Activated naive CD8-positive, alpha-beta T cell treated with anti-CD3 and anti-CD28 coated beads, Interleukin-2, amount 10 ng/mL, durations not matched to agents 7 days and 5 days (primary cell): ENCODE measurements around the gene NRCAM. TPM values are rescaled to one million over a fixed set of nuclear protein-coding genes. Genes with fewer than 3 reads are reported as not detected.

ENCODE experiments used
- ATAC-seq: fragments of 150-1000 bp; cut with Tn5 transposase; one replicate; pipeline ENCODE4 v1.10.0; 2021; ENCODE audit warnings: low read depth, moderate library complexity
- POLR2A ChIA-PET: fragments of 350-600 bp; sonication (Branson Sonifier 250); formaldehyde crosslinking; loops from one replicate; lab custom pipeline; 2021; ENCODE audit warnings: antibody characterized with exemption; lab: Charles Lee
- DNase-seq: peaks from one replicate; pipeline ENCODE4 v3.0.0; 2021
- H3K27ac Mint-ChIP-seq: one replicate; pipeline ENCODE4 v1.8.0; 2022; ENCODE audit warnings: mild to moderate bottlenecking, mixed read lengths
- H3K27me3 Mint-ChIP-seq: one replicate; pipeline ENCODE4 v1.8.0; 2022; ENCODE audit warnings: mild to moderate bottlenecking, moderate library complexity, mixed read lengths
- H3K36me3 Mint-ChIP-seq: one replicate; pipeline ENCODE4 v1.8.0; 2021; ENCODE audit warnings: mild to moderate bottlenecking, mixed read lengths
- H3K4me1 Mint-ChIP-seq: one replicate; pipeline ENCODE4 v1.8.0; 2021; ENCODE audit warnings: mixed read lengths
- H3K4me3 Mint-ChIP-seq: one replicate; pipeline ENCODE4 v1.8.0; 2022; ENCODE audit warnings: mild to moderate bottlenecking, moderate library complexity, mixed read lengths
- H3K9me3 Mint-ChIP-seq: one replicate; pipeline ENCODE4 v1.8.0; 2021; ENCODE audit warnings: mixed read lengths
- total RNA-seq, 2 experiments: library from RNA; stranded (reverse); gene quantifications; one replicate each; pipeline ENCODE4 v1.2.3, GENCODE V29; 2021

Gene NRCAM
- total RNA-seq, 2 experiments from 2014 or later, result 0.50 to 0.99 TPM

DNA sequence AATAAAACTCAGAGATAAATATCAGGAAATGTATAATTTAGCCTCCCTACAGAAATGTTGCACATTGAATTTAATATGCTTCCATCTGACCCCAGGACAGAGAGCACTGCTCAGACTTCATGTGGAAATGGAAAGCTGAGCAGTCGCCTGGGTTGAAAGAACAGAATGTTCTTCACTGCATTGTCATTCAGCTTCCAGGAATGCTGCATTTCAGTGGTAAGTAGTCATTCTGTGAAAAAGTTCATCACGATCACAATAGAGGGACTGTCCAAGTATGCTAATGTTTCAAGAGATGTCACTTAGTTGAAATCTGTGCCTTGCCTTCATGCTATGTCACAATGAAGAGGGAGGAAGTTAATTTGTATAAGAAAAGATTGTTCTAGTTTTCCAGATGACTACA, 147.3 kb downstream of the NRCAM start:
- Mint-ChIP-seq H3K27ac (no peak overlapping the region), H3K4me1 (no peaks in the 10 kb centered on the region), H3K36me3 (no peaks in the 10 kb centered on the region), H3K27me3 (no peaks in the 10 kb centered on the region), H3K9me3 (no peaks in the 10 kb centered on the region), H3K4me3 (no peak overlapping the region)
- ATAC-seq, result no peak
- POLR2A ChIA-PET, result no interaction called here
- no peak for DNase-seq

DNA sequence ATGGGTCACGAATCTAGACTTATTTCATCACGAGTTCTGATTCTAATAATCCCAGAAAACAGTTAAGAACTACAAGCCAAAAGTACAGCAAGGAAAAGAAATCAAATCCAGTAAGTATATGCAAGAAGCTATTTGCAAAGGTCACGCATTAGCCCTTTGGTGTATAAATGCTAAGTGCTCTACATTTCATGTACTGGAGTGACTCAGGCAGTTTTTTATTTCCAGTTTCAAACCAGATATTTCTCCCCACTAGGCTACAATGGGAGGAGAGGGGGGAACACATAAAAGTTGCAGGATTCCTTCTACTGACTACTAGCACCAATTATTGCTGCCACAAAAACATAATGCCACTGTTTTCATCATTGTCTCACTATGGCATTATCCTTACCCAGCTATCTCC, 148.0 kb downstream of the NRCAM start:
- H3K36me3 Mint-ChIP-seq, result no peaks in the 10 kb centered on the region
- no peaks in the 10 kb centered on the region for H3K4me1 Mint-ChIP-seq
- no peaks in the 10 kb centered on the region for H3K9me3 Mint-ChIP-seq
- H3K4me3 Mint-ChIP-seq, result no peak overlapping the region
- H3K27ac Mint-ChIP-seq, result no peak overlapping the region
- DNase-seq (no peak), ATAC-seq (no peak)
- no peaks in the 10 kb centered on the region for H3K27me3 Mint-ChIP-seq
- POLR2A ChIA-PET, result no interaction called here

DNA sequence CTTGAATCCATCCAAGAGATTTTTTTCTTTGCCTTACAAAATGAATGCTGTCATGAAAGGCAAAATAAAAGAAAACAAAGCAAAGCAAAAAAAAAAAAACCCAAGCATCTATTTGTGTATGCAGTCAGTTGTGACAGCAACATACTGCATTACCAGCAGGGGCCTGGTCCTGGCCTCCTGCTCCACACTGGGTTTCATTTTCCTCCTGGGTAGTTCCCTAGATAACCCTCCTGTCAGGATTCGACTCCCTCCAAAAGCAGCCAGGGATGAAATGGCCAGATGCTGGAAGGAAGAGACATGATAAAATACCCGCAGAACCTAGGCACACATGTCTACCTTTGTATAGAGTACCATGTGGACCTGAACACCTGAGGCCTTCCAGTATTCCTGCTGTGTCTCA, 148.6 kb downstream of the NRCAM start:
- Mint-ChIP-seq H3K9me3 (no peaks in the 10 kb centered on the region), H3K27ac (no peak overlapping the region), H3K27me3 (no peaks in the 10 kb centered on the region), H3K4me1 (no peaks in the 10 kb centered on the region), H3K4me3 (no peak overlapping the region), H3K36me3 (no peaks in the 10 kb centered on the region)
- DNase-seq, result no peak
- no peak for ATAC-seq
- POLR2A ChIA-PET, result no interaction called here

DNA sequence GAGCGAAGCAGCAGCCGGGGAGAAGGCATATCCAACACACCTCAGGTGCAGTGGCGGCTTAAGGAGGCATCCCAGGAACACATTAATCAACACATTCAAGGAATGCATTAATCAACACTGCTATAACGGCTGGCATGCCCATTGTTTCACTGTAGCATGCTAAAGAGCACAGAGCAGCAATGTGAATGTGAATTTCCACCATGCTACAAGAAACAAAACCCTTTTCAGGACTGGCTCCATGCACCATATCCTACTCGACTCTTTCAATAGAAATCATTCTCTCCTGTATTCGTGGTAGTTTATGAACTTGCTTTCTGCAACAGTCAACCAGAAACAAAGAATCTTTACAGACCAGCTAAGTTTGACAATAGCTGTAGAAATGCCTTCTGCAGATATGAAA, 149.0 kb downstream of the NRCAM start:
- Mint-ChIP-seq H3K4me3 (no peak overlapping the region), H3K27me3 (no peaks in the 10 kb centered on the region), H3K9me3 (no peaks in the 10 kb centered on the region), H3K27ac (no peak overlapping the region), H3K36me3 (no peaks in the 10 kb centered on the region), H3K4me1 (no peaks in the 10 kb centered on the region)
- ATAC-seq (no peak), DNase-seq (no peak)
- POLR2A ChIA-PET, result no interaction called here

DNA sequence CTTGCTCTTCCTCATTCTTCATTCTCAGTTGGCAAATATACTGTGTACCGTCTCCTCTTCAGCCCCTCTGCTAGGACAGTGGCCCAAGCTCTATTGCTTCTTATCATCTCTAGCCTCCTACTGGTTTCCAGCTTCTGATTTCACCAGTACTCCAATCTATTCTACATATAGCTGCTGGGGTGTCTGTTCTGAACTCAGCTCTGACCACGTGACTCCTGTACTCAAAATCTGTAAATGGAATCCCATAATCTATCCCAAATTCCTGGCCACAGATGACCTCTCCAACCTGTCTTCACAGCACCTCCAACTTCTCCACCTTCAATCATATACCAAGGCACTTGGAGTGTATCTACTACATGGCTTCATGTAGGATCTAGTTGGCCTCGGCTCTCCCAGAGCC, 152.9 kb downstream of the NRCAM start:
- Mint-ChIP-seq H3K27me3 (no peaks in the 10 kb centered on the region), H3K4me1 (no peaks in the 10 kb centered on the region), H3K4me3 (no peak overlapping the region)

DNA sequence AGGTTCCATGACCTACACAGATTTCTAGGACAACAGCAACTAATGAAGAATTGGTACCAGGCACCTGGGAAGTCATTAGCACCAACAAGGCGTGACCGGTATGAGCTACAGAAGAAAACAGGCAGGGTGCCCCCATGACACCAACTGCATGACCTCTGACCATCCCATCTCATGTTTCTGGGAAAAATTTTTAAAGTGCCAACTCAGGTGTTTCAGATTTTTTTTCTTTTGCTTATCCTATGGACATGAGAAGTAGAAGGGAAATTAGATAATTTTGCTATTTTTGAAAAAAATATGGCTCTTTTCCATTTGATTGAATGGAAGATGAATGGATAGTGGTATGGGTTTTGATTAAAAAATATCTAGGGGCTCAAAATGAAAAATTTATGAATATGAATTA, 154.8 kb downstream of the NRCAM start:
- H3K9me3 Mint-ChIP-seq, result no peaks in the 10 kb centered on the region
- no peaks in the 10 kb centered on the region for H3K27me3 Mint-ChIP-seq
- POLR2A ChIA-PET, result no interaction called here
- DNase-seq, result no peak
- no peaks in the 10 kb centered on the region for H3K4me1 Mint-ChIP-seq
- no peak for ATAC-seq
- no peak overlapping the region for H3K4me3 Mint-ChIP-seq
- no peaks in the 10 kb centered on the region for H3K36me3 Mint-ChIP-seq
- no peak overlapping the region for H3K27ac Mint-ChIP-seq

More for the DNA sequence above, 152.9 kb downstream of the NRCAM start:
- ATAC-seq, result no peak
- H3K27ac Mint-ChIP-seq, result no peak overlapping the region
- no peak for DNase-seq
- no peaks in the 10 kb centered on the region for H3K9me3 Mint-ChIP-seq
- no peaks in the 10 kb centered on the region for H3K36me3 Mint-ChIP-seq
- POLR2A ChIA-PET, result no interaction called here

DNA sequence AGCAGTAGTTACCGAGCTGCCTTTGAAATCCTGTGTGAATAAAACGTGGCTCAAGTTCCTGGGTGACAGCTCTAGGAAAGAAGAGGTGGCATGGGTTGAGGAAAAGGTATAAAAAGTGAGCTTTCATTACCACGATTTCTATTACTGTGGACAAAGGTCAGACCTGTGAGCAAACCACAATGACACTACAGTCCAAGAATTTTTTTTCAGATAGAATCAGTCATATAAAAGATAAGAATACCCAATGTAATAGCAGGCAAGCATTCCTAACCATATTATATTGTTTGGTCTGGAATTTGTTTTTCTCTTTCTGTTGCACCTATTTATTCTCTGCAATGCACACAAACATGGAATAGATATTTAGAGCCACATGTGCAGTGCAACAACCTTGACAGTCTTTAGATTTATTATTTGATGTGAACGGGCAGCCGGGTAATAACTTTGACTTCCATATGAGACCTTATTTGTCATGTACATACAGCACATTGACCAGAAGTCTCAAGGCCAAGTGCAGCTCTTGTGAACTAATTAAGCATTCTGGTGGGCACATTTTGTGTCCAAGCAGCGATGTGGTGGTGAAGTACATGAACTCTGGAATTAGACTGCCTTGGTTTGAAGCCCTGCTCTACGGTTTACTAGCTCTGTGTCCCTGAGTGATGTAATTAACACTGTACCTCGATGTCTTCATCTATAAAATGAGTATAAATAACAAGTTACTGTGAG, 156.8 kb downstream of the NRCAM start:
- Mint-ChIP-seq H3K4me1 (peaks cover 2% of the 10 kb centered on the region), H3K4me3 (no peak overlapping the region), H3K27ac (no peak overlapping the region), H3K36me3 (no peaks in the 10 kb centered on the region), H3K9me3 (peaks cover 2% of the 10 kb centered on the region), H3K27me3 (no peaks in the 10 kb centered on the region)
- no peak for ATAC-seq
- POLR2A ChIA-PET, result interaction anchor here (0.6 kb wide), 1 partner anchor 121 kb away, joined by 3 read pairs; no protein-coding TSS in a partner anchor
- DNase-seq, result no peak

DNA sequence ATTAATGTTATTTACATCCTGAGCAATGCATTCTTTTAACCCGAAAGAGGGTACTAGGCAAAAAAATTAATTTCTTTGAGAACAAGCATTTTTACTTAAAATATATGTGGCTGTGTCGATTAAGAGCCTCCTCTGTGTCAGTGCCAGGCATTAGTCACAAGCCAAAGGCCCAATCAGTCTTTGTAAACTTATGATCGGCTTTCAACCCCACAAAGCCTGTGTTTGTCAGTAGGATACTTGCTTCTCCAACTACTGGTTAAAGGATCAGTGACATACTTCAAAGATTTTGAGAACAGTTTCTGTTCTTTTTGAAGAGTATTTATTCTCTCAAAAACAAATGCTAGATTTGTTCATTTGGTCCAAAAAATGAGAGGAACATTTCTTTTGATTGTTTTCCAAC, 159.3 kb downstream of the NRCAM start:
- POLR2A ChIA-PET, result no interaction called here
- Mint-ChIP-seq H3K27me3 (no peaks in the 10 kb centered on the region), H3K4me1 (peaks cover 2% of the 10 kb centered on the region), H3K36me3 (no peaks in the 10 kb centered on the region), H3K4me3 (no peak overlapping the region), H3K9me3 (peaks cover 2% of the 10 kb centered on the region), H3K27ac (no peak overlapping the region)
- DNase-seq, result no peak
- ATAC-seq, result no peak

DNA sequence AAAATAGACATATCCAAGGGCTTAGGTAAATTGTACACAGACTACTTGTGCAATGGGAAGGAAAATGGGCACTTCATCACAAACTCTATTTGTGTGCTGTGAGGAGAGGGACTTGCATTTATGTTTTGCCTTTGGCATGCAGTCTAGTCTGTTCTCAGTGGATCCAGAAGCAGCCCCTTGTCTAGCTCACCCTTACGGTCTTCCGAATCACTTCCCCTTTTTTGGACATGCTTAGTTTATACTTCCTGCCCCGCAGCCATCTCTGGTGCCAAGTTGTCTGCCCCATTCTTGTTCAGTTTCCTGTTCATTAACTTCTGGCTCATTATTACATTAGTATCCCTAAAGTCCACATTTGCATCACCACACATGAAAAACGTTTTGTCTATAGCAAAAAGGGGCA, 161.6 kb downstream of the NRCAM start:
- POLR2A ChIA-PET, result interaction anchor here (0.7 kb wide), 1 partner anchor 1185 kb away, joined by 6 read pairs; no protein-coding TSS in a partner anchor
- Mint-ChIP-seq H3K27me3 (no peaks in the 10 kb centered on the region), H3K27ac (no peak overlapping the region), H3K4me3 (no peak overlapping the region), H3K4me1 (peaks cover 2% of the 10 kb centered on the region), H3K36me3 (no peaks in the 10 kb centered on the region), H3K9me3 (peaks cover 2% of the 10 kb centered on the region)
- DNase-seq, result no peak
- ATAC-seq, result no peak

DNA sequence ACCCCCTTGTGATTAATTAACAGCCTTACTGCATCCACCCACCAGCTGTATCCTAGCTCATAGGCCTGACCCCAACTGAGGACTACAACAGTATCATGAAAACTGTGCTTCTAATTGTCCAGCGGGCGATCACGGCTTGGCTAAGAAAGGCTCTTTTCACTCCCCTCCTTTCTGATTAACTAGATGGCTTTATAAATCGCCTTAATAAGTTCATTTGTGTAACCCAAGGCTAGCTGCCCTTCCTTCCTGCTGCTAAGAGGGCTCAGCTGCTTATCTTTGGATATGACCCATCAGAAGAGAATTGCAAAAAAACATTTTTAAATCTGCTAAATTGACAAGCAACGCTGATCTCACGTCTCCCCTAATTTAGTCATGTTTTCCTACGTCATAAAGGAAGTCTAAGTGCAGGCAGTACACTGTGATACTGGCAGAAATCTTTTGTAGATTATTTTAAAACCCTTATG, 163.1 kb downstream of the NRCAM start:
- no peak overlapping the region for H3K4me3 Mint-ChIP-seq
- no peaks in the 10 kb centered on the region for H3K36me3 Mint-ChIP-seq
- H3K27me3 Mint-ChIP-seq, result no peaks in the 10 kb centered on the region
- ATAC-seq (no peak), DNase-seq (no peak)
- H3K4me1 Mint-ChIP-seq, result peaks cover 2% of the 10 kb centered on the region
- POLR2A ChIA-PET, result no interaction called here
- H3K9me3 Mint-ChIP-seq, result peaks cover 2% of the 10 kb centered on the region
- no peak overlapping the region for H3K27ac Mint-ChIP-seq

DNA sequence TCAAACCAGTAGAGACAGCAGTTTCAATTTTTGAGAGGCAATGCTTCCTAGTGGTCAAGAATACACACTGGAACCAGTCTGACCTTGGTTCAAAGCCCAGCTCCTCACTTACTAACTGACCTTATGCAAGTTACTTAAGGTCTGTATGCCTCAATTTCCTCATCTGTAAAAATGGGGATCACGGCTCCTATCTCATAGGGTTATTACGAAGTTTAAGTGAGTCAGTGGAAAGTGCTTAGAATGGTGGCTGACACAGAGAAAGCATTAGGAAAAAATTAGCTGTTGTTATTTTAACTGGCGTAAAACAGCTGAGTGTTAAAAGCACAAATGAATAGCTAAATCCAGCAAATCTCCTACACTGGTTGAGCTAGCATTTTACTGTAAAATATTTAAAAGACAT, 163.7 kb downstream of the NRCAM start:
- POLR2A ChIA-PET, result no interaction called here
- no peaks in the 10 kb centered on the region for H3K36me3 Mint-ChIP-seq
- peaks cover 2% of the 10 kb centered on the region for H3K9me3 Mint-ChIP-seq
- H3K27me3 Mint-ChIP-seq, result no peaks in the 10 kb centered on the region
- no peak for ATAC-seq
- no peak for DNase-seq
- peaks cover 2% of the 10 kb centered on the region for H3K4me1 Mint-ChIP-seq
- no peak overlapping the region for H3K4me3 Mint-ChIP-seq
- H3K27ac Mint-ChIP-seq, result no peak overlapping the region

DNA sequence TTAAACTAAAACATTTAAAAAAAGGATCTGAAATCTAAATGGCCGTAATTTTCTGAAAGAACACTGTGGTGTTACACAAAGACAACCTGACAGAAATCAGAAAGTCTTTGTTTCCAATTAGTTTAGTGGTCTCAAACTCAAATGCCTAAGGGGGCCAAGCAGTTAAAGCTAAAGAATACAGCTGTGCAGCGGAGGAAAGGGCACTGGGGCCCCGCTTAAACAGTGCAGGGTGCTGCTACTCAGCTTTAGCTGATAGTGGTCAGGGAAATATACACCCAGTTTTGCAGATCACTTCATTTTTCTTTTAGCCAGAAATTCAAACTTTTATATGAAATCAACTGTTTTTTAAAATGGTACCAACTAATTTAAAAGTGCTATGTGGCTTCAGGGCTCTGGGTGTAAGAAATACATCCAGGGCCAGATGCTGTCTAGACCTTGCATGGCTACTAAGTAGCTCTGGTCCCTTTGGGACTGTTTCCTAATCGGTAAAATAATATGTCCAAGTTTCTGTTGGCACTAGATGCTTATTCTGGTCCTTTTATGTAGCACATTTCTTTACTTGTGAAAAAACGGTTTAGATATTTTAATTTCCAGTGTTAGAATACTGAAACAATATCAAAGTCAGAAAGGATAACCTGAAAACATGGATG, 164.3 kb downstream of the NRCAM start:
- ATAC-seq, result no peak
- no peak for DNase-seq
- Mint-ChIP-seq H3K9me3 (peaks cover 2% of the 10 kb centered on the region), H3K27me3 (no peaks in the 10 kb centered on the region), H3K4me1 (peaks cover 2% of the 10 kb centered on the region), H3K27ac (no peak overlapping the region), H3K4me3 (no peak overlapping the region), H3K36me3 (no peaks in the 10 kb centered on the region)
- POLR2A ChIA-PET, result no interaction called here

DNA sequence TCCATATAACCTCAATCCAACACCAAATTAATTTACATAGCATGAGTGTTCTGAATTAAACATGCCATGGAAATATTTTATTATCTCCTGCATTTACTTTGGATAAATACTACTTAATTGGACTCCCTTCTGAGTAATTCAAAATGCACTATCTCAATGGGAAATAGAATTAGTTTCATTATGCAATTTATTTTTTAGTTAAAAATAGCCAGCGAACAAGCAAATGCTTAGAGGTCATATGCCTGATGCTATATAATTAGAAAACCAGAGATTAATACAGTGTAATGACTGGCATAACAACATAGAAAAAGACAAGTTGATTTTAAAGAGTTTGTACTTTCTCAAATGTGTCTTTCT, 165.1 kb downstream of the NRCAM start:
- no peak overlapping the region for H3K4me3 Mint-ChIP-seq
- H3K4me1 Mint-ChIP-seq, result peaks cover 2% of the 10 kb centered on the region
- peaks cover 2% of the 10 kb centered on the region for H3K9me3 Mint-ChIP-seq
- POLR2A ChIA-PET, result no interaction called here
- no peak overlapping the region for H3K27ac Mint-ChIP-seq
- H3K36me3 Mint-ChIP-seq, result no peaks in the 10 kb centered on the region
- H3K27me3 Mint-ChIP-seq, result no peaks in the 10 kb centered on the region
- DNase-seq (no peak), ATAC-seq (no peak)

DNA sequence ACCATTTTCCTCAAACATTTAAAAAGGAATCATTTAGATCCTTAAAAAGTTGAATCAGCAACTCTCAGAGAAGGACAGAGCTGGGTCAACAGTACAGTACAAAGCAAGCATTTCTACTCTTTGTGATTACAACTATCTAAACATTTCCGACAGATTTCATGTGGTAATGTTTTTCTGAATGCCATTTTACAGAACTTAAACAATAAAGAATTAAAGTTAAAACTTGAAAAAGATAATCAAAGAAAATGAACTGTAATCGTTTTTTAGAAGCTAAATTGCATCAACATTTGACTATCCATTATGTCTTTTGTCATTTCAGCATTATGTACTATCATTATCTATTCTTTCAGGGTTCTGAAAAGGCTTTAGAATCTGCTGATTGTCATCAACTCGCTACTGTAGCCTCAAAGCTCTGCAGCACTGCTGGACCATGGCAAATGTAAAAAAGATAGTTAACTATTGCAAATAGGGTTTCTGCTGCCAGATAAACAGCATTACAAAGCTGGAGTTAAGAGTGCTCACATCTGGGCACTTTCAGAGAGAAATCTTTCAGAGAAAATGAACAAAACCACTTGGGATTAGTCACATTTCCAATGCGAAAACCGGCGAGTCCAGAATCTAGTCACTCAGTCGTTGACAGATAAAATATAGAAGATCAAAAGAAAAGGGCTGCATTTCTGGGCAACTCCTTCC, 165.6 kb downstream of the NRCAM start:
- H3K4me1 Mint-ChIP-seq, result peaks cover 2% of the 10 kb centered on the region
- H3K27ac Mint-ChIP-seq, result no peak overlapping the region
- no peak overlapping the region for H3K4me3 Mint-ChIP-seq
- no peaks in the 10 kb centered on the region for H3K36me3 Mint-ChIP-seq
- peaks cover 2% of the 10 kb centered on the region for H3K9me3 Mint-ChIP-seq
- DNase-seq (no peak), ATAC-seq (no peak)
- POLR2A ChIA-PET, result no interaction called here
- no peaks in the 10 kb centered on the region for H3K27me3 Mint-ChIP-seq
